Endodermal cell (in vitro differentiated cells): ENCODE measurements around the gene SLCO4C1. TPM values are rescaled to one million over a fixed set of nuclear protein-coding genes. Genes with fewer than 3 reads are reported as not detected.

Experiments used
- DNase-seq: peaks from one replicate; pipeline ENCODE4 v3.0.0-alpha.2; 2017
- H3K27ac ChIP-seq: 2 replicates; pipeline ENCODE4 v1.5.1; 2013; ENCODE audit warnings: mild to moderate bottlenecking, low read depth, low read length, moderate library complexity
- H3K27me3 ChIP-seq: 2 replicates; pipeline ENCODE4 v1.6.1; 2013; ENCODE audit warnings: mild to moderate bottlenecking, low read length, moderate library complexity; ENCODE audit not compliant: insufficient read depth, control insufficient read depth, poor library complexity, severe bottlenecking
- H3K36me3 ChIP-seq: 2 replicates; pipeline ENCODE4 v1.7.0; 2013; ENCODE audit warnings: mild to moderate bottlenecking, low read length, moderate library complexity; ENCODE audit not compliant: control insufficient read depth, insufficient read depth
- H3K4me1 ChIP-seq: one replicate; pipeline ENCODE4 v1.7.0; 2013; ENCODE audit warnings: low read length; ENCODE audit not compliant: control insufficient read depth, insufficient read depth
- H3K4me3 ChIP-seq: 2 replicates; pipeline ENCODE4 v1.5.1; 2013; ENCODE audit warnings: mild to moderate bottlenecking, low read length, moderate library complexity
- H3K9ac ChIP-seq: 2 replicates; pipeline ENCODE4 v1.6.1; 2013; ENCODE audit warnings: mild to moderate bottlenecking, low read length, moderate library complexity; ENCODE audit not compliant: poor library complexity, severe bottlenecking; ENCODE audit errors: extremely low read depth
- H3K9me3 ChIP-seq: 2 replicates; pipeline ENCODE4 v1.6.1; 2013; ENCODE audit warnings: mild to moderate bottlenecking, low read length, moderate library complexity; ENCODE audit not compliant: control insufficient read depth
- H3K27ac Mint-ChIP-seq: 2 replicates; pipeline ENCODE4 v1.8.0; 2020; ENCODE audit warnings: mixed read lengths
- H3K27me3 Mint-ChIP-seq: 2 replicates; pipeline ENCODE4 v1.8.0; 2021; ENCODE audit warnings: mild to moderate bottlenecking, mixed read lengths; ENCODE audit not compliant: insufficient read depth
- H3K36me3 Mint-ChIP-seq: 2 replicates; pipeline ENCODE4 v1.8.0; 2020; ENCODE audit warnings: low read depth, mixed read lengths
- H3K4me1 Mint-ChIP-seq: 2 replicates; pipeline ENCODE4 v1.8.0; 2020; ENCODE audit warnings: mixed read lengths
- H3K4me3 Mint-ChIP-seq: 2 replicates; pipeline ENCODE4 v1.8.0; 2020; ENCODE audit warnings: mild to moderate bottlenecking, moderate library complexity, mixed read lengths
- H3K9me3 Mint-ChIP-seq: 2 replicates; pipeline ENCODE4 v1.8.0; 2020; ENCODE audit warnings: mild to moderate bottlenecking, mixed read lengths
- CTCF ChIP-seq: fragments of 200-600 bp; sonication (generic); conservative IDR thresholded peaks from 2 replicates; pipeline ENCODE4 v1.5.0; 2021; ENCODE audit warnings: antibody characterized with exemption, mild to moderate bottlenecking
- WGBS, 2 experiments: methylation state at CpG; one replicate each; pipeline versions ENCODE4 v1.1.5 to v1.1.7; 2013; ENCODE audit warnings: missing lambda C conversion rate in 2 of 2, mixed read lengths in 1 of 2; ENCODE audit not compliant: insufficient coverage in 1 of 2, insufficient read length in 1 of 2; 5-methylcytosine and 5-hydroxymethylcytosine counted together
- total RNA-seq, 2 donors: library from RNA; stranded (reverse); fragmentation: NEBNext Ultra II Directional in 1 of 2; extraction: Animal tissue kit (Norgen Biotek cat#: 25700) in 1 of 2; gene quantifications; 2 replicates in 1 of 2; 3 replicates in 1 of 2; pipeline ENCODE4 v1.2.1, GENCODE V29; 2021

The SLCO4C1 gene
- total RNA-seq, 2 donors from 2014 or later = 1.9 to 3.6 TPM

GRCh38 chr5:102279711-102280110 is 16.4 kb downstream of the SLCO4C1 start:
- H3K4me1 ChIP-seq = no peaks in the 10 kb centered on the region
- H3K4me3 Mint-ChIP-seq = no peak overlapping the region
- no peak overlapping the region for H3K27ac ChIP-seq
- no peaks in the 10 kb centered on the region for H3K36me3 ChIP-seq
- no peak overlapping the region for H3K4me3 ChIP-seq
- WGBS, 2 experiments = 88 to 94% methylated on average over 1 of the region's 1 CpG
- no peaks in the 10 kb centered on the region for H3K36me3 Mint-ChIP-seq
- no peak overlapping the region for H3K27ac Mint-ChIP-seq
- no peak overlapping the region for H3K9ac ChIP-seq
- H3K27me3 ChIP-seq = no peaks in the 10 kb centered on the region
- H3K27me3 Mint-ChIP-seq = no peaks in the 10 kb centered on the region
- peaks cover 5% of the 10 kb centered on the region for H3K4me1 Mint-ChIP-seq
- no peak for TF ChIP-seq CTCF
- no peak for DNase-seq
- no peaks in the 10 kb centered on the region for H3K9me3 ChIP-seq
- no peaks in the 10 kb centered on the region for H3K9me3 Mint-ChIP-seq

GRCh38 chr5:102278231-102278630 is 17.9 kb downstream of the SLCO4C1 start:
- no peaks in the 10 kb centered on the region for H3K4me1 ChIP-seq
- Mint-ChIP-seq H3K4me3 (no peak overlapping the region), H3K4me1 (peaks cover 5% of the 10 kb centered on the region), H3K36me3 (no peaks in the 10 kb centered on the region), H3K9me3 (no peaks in the 10 kb centered on the region), H3K27ac (no peak overlapping the region), H3K27me3 (no peaks in the 10 kb centered on the region)
- no peak overlapping the region for H3K27ac ChIP-seq
- H3K27me3 ChIP-seq = no peaks in the 10 kb centered on the region
- no peaks in the 10 kb centered on the region for H3K36me3 ChIP-seq
- H3K4me3 ChIP-seq = no peak overlapping the region
- H3K9ac ChIP-seq = no peak overlapping the region
- WGBS, 2 experiments = 91 to 100% methylated on average over 1 to 2 of the region's 2 CpGs
- no peak for TF ChIP-seq CTCF
- H3K9me3 ChIP-seq = no peaks in the 10 kb centered on the region
- DNase-seq = no peak

GRCh38 chr5:102277144-102277543 is 18.9 kb downstream of the SLCO4C1 start:
- peaks cover 6% of the 10 kb centered on the region for H3K4me1 Mint-ChIP-seq
- Histone ChIP-seq H3K4me3 (no peak overlapping the region), H3K9ac (no peak overlapping the region), H3K4me1 (no peaks in the 10 kb centered on the region), H3K27me3 (no peaks in the 10 kb centered on the region), H3K36me3 (no peaks in the 10 kb centered on the region), H3K27ac (no peak overlapping the region), H3K9me3 (no peaks in the 10 kb centered on the region)
- H3K27me3 Mint-ChIP-seq = no peaks in the 10 kb centered on the region
- 89 to 100% methylated on average over 1 to 2 of the region's 2 CpGs for WGBS, 2 experiments
- no peak overlapping the region for H3K27ac Mint-ChIP-seq
- TF ChIP-seq CTCF = no peak
- no peaks in the 10 kb centered on the region for H3K36me3 Mint-ChIP-seq
- no peak overlapping the region for H3K4me3 Mint-ChIP-seq
- H3K9me3 Mint-ChIP-seq = no peaks in the 10 kb centered on the region
- DNase-seq = no peak
